HG02870 (cell line): Measurements from ENCODE around the gene PDE6B.

Source experiments
- ATAC-seq: cut with Tn5 transposase; IDR thresholded peaks from one replicate; pipeline ENCODE4 v1.9.1; 2021; ENCODE audit warnings: mild to moderate bottlenecking, moderate library complexity; ENCODE audit not compliant: unreplicated experiment

PDE6B gene

DNA sequence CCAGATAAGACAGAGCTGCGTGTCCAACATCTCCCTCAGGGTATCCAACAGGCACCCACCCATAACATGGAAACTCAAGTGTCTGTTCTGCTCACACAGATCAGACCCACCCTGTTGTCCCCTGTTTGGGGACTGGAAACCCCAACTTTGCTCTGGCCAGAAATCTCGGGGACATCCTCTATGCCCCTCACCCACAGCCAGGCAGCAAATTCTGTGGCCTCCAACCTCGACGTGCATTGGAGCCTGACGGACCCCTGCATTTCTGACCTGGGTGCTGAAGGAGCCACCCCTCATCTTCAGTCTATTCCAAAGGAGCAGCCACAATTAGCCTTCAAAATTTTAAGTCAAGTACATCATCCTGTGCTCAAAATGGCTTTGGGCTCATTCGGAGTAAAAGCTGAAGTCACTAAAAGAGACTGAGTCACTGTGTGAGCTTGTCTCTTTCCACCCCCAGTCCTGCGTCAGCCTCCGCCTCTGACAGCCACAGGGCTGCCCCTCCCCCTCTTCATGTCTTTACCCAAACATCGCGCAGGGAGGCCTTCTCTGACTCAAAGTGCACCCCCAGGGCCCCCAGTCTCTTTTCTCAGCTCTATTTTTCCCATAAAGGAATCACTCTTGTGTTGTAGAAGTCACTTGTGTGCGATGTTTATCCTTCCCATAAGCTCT, 24.4 kb upstream of the PDE6B start:
- no peak for ATAC-seq

DNA sequence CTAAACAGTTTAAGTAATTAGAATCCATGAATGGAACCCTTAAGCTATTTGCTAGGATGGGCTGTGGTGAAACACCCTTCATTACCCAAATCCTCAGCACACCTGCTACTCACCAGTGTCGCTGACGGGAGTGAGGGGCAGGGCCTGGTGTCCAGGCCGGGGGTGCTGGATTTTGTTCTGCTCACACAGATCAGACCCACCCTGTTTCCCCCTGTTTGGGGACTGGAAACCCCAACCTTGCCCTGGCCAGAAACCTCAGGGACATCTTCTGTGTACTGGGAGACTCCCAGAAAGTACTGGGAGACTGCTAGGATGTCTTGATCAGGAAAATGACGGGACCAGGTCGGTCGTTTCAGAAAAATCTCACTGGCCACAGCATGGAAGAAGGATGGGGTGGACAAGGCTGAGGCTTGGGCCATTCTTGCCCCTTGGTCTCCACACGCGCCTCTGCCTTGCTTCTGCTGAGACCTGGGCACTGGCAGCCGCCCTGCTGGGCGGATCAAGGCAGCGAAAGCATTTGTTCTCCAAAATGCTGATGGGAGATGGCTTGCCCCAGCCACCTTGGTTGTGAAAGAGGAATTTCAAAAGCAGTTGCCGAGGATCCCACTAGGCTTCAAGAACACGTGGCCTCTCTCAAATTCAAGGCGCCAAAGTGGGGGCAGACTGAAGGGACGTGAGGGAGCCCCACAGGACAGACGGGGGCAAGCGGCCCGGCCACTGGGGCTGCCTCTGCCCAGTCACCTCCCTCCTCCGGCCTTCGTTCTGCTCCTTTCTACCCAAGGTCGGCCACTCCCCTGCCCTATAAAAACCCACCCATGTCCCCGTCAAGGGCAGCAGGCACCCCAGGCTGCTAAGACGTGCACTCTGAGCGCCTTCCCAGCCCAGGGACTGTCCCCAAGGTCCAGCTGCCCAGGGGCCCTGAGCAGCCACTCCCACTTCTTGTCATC, 23.5 kb upstream of the PDE6B start:
- no peak for ATAC-seq

DNA sequence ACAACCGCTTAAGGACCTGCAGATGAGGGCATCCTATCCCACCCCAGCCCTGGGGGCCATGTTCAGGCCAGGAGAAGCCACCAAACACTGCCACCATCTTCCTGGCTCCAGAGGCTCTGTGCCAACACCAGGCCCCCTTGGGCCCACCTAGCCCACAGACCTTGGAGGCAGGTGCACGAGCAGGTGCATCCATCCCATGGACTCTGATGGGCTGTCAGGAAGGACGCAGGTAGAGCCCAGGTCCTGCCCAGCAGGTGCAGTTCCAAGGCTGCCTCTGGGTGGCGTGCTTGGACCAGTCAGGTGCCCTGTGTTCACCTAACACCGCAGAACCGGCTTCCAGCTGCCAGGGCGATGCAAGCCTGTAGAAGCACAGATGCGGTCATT, 22.8 kb upstream of the PDE6B start:
- ATAC-seq = no peak

- no peak for ATAC-seq
These were observed 21.2 kb upstream of the PDE6B start for GRCh38 chr4:604131-604530.

DNA sequence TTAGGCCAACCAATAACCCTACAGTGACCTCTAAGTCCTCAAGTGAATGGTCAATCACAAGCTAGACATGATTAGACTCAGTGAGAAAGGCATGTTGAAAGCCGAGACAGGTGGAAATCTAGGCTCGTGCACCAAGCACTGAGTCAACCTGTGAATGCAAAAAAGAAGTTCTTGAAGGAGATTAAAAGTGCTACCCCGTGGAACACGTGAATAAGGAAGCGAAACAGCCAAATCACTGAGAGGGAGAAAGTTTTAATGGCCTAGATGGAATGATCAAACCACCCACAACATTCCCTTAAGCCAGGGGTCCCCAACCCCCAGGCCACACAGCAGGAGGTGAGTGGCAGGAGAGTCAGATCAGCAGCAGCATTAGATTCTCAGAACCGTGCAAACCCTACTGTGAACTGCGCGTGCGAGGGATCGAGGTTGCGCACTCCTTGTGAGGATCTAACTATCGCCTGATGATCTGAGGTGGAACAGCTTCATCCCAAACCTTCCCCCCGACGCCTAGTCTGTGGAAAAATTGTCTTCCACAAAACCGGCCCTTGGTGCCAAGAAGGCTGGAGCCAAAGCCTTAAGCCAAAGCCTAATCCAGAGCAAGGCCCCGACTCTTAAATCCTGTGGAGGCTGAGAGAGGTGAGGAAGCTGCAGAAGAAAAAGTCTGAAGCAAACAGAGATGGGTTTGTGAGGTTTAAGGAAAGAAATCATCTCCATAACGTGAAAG, 19.5 kb upstream of the PDE6B start:
- ATAC-seq = no peak

- no peak for ATAC-seq
These were observed 17.1 kb upstream of the PDE6B start for GRCh38 chr4:608236-608635.

DNA sequence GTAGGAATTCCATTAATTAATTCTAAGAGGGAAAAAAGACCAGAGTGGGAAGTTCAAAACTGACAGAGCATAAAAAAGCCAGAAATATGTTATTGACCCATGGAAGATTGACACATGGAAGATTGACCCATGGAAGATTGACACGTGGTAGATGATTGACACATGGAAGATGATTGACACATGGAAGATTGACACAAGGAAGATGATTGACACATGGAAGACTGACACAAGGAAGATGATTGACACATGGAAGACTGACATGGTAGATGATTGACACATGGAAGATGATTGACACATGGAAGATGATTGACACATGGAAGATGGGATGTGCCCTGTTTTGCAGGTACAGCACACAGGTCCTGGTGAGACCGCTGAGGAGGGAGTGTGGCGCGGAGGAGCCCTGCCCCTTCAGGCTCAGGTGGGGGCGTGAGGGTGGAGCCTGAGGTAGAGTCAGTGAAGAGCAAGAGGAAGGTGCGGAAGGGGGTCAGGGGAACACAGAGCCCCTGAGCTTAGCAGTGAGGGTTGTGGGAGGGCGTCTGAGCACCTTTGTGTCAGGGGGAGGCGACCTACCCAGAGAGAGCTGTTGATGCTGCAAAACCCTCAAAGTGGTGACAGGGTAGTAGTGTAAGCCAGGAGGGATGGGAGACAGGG, 15.8 kb upstream of the PDE6B start:
- ATAC-seq = no peak

- no peak for ATAC-seq
These were observed 14.7 kb upstream of the PDE6B start for GRCh38 chr4:610411-611261.

- no peak for ATAC-seq
These were observed 13.2 kb upstream of the PDE6B start for GRCh38 chr4:612052-612748.

DNA sequence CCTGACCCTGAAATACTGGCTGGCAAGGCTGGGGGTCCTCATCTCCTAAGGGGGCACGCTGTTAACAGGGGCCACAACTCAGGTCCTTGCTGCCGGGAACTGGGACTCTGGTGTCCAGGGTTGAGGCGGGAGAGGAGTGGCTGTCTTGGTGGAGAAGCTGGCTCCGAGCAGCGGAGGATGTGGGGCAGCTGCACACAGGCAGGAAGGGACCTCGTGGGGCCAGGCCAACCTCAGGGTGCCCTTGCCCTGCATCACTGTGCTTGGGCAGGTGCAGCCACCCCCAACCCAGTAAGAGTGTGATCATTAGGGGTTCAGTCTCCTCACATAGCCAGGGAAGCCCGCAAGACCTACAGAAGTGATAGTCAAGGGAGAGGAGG, 12.6 kb upstream of the PDE6B start:
- no peak for ATAC-seq

DNA sequence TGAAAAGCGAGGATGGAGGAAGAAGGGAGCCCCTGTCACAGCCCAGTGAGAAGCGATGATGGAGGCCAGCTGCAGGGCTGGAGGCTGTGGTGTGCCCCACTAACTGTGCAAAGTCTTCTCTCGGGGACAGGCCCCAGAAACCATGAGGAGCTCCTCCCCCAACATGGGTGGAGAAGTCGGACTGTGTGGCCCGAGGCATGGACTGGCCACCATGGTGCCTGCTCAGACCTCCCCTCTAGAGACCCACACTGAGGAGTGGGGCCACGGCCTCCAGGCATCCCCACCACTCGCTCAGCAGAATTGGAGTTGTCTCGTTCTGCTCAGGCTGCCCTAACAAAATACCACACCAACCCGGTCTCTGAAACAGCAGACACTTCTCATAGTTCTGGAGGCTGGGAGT, 12.2 kb upstream of the PDE6B start:
- ATAC-seq = no peak

GRCh38 chr4:616091-616490, 9.3 kb upstream of the PDE6B start:
- ATAC-seq = no peak

DNA sequence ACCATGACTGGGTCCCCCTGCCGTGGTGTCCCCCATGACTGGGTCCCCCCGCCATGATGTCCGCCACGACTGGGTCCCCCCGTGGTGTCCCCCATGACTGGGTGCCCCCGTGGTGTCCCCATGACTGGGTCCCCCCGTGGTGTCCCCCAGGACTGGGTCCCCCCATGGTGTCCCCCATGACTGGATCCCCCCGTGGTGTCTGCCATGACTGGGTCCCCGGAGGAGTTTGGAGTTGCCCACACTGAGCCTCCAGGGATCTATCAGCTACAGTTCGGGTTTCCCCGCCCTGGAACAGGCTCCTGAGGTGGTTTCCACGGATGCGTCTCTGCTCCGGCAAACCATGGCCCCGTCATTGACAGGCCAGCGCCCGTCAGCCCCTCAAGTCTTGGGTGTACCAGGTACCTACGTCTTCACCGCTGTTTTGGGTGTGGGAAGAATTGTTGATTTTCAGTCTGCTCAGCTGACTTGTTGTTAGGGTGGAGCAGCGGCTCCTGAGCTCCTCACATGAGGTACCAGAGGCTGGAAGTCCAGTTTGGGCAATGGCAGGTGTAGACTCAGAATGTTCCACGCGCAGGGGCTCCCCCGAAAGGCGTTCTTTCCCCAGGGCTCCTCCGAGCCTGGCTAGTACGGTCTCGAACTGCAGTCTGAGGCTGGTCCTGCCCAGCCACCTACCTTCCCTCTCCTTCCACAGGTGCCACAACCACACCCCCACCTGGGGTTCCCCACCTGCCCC, 8.3 kb upstream of the PDE6B start:
- no peak for ATAC-seq

- ATAC-seq = no peak
These were observed 7.4 kb upstream of the PDE6B start for GRCh38 chr4:617644-618641.

GRCh38 chr4:620201-620600, 5.2 kb upstream of the PDE6B start:
- ATAC-seq = no peak

DNA sequence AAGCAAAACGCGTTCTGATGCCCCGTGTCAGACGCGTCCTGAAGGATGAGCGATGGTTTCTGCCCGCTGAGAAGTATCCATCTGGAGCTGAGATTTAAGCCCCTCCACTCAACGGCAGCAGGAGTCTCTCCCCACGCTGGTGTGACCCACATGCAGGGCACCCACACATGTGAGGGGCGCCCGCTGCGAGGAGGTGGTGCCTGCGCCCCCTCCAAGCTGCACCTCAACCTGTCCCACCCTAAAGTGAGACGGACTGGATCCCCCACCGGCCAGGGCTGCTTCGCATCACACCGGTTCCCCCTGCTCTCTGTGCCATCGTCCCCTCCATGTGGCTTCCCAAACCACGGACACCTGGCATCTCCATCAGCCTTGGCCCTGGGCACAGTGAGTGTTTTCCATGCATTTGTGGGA, 4.5 kb upstream of the PDE6B start:
- no peak for ATAC-seq

DNA sequence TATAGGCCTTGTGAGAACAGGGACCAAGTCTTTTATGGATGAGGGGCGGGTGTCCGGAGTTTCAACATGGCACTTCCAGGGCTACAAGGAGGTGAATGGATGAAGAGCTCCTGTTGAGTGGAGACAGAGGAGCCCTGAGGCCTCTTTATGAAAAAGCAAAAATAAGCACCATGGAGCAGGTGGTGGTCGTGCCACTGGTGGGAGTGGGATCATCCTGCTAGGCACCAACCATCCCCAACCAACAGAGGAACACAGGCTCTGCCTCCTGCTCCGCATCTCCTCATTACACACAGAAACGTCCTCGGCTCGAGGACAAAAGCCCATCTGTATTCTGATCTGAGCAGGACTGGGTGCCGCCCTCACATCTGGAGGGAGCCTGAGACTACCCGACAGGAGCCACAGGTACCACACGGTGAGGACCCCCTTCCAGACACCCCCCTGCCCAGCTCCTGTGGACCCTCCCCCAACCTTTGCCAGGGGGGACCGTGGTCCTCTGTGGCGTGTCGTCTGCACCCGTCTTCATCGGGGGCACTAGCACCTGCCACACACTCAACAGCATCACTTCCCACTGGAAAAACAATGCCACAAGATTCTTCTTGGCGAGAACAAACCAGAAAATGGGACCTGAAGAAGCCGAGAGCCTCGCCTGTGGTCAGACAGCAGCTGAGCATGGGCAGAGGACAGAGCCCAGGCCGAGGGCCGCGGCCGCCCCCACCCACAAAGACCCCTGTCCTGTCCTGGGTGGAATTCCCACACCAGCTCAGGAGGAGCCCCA, 3.9 kb upstream of the PDE6B start:
- no peak for ATAC-seq
